Bronchial epithelial cell (primary cell): ENCODE data around the gene CERKL. TPM values are rescaled to one million over a fixed set of nuclear protein-coding genes. Genes with fewer than 3 reads are reported as not detected.

Experiments used
- DNase-seq: peaks from one replicate; pipeline ENCODE4 v3.0.0-alpha.2; 2010; ENCODE audit warnings: low read depth
- FAIRE-seq: peaks from 2 replicates; lab custom pipeline; 2011; peaks lifted over from hg19 to GRCh38; lab: Jason Lieb, UNC
- H3K27me3 ChIP-seq: 2 replicates; pipeline ENCODE4 v1.5.1; 2011; ENCODE audit warnings: low read length; ENCODE audit not compliant: control insufficient read depth, insufficient read depth
- H3K36me3 ChIP-seq: 2 replicates; pipeline ENCODE4 v1.5.1; 2011; ENCODE audit warnings: low read length; ENCODE audit not compliant: control insufficient read depth, insufficient read depth
- H3K4me3 ChIP-seq: 2 replicates; pipeline ENCODE4 v1.5.1; 2011; ENCODE audit warnings: mild to moderate bottlenecking, low read depth, low read length, control low read depth
- total RNA-seq: library from RNA; depleted of rRNA; stranded (reverse); fragments of >200 nt; gene quantifications from 2 replicates; pipeline ENCODE4 v1.2.1, GENCODE V29; 2014
- TF ChIP-seq, protein P1 (sequence below): IDR thresholded peaks from 2 replicates; pipeline ENCODE4 v1.5.1; 2011; ENCODE audit warnings: mild to moderate bottlenecking, moderate library complexity, low read length, control low read depth, inconsistent platforms; ENCODE audit not compliant: insufficient read depth, severe bottlenecking

The CERKL gene
- total RNA-seq, 1 donor from 2014 or later: not detected

DNA sequence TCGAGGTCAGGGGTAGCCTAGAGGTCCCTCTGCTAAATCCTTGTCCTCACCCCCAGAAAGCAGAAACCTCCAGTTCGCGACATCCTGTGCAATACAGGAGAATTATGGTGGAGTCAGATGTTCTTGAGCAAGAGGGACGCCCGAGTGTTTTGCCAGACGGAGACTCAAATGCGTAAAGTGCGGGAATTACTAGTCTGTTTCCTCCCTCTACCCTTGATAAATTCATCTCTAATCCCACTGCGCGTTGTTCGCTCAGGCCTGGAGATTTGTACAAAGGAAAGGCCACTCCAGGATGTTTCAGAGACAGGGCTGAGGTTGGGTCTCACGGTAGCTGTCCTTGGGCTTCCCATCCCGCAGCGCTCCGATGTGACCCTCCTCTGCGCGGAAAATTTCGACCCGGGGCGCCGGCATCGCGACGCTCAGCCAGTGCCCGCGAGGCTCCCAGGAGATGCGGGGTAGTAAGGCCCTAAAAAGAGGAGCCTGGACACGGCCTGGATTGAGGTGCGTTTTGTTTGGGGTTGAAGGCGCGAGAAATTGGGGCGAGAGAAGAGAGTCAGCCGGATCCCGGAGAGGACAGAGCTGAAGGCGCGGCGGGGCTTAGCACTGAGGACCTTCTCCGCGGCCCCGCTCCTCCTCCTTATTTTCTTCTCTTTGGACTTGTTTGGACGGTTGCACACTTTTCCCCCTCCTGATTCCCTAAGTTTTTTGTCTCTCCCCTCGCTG lies 26.1 kb upstream of the CERKL start:
- peaks cover 60% of the 10 kb centered on the region for H3K27me3 ChIP-seq
- H3K4me3 ChIP-seq: no peak overlapping the region
- TF ChIP-seq, protein P1, sequence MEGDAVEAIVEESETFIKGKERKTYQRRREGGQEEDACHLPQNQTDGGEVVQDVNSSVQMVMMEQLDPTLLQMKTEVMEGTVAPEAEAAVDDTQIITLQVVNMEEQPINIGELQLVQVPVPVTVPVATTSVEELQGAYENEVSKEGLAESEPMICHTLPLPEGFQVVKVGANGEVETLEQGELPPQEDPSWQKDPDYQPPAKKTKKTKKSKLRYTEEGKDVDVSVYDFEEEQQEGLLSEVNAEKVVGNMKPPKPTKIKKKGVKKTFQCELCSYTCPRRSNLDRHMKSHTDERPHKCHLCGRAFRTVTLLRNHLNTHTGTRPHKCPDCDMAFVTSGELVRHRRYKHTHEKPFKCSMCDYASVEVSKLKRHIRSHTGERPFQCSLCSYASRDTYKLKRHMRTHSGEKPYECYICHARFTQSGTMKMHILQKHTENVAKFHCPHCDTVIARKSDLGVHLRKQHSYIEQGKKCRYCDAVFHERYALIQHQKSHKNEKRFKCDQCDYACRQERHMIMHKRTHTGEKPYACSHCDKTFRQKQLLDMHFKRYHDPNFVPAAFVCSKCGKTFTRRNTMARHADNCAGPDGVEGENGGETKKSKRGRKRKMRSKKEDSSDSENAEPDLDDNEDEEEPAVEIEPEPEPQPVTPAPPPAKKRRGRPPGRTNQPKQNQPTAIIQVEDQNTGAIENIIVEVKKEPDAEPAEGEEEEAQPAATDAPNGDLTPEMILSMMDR: no peak
- no peak for DNase-seq
- FAIRE-seq: no peak
- H3K36me3 ChIP-seq: no peaks in the 10 kb centered on the region

DNA sequence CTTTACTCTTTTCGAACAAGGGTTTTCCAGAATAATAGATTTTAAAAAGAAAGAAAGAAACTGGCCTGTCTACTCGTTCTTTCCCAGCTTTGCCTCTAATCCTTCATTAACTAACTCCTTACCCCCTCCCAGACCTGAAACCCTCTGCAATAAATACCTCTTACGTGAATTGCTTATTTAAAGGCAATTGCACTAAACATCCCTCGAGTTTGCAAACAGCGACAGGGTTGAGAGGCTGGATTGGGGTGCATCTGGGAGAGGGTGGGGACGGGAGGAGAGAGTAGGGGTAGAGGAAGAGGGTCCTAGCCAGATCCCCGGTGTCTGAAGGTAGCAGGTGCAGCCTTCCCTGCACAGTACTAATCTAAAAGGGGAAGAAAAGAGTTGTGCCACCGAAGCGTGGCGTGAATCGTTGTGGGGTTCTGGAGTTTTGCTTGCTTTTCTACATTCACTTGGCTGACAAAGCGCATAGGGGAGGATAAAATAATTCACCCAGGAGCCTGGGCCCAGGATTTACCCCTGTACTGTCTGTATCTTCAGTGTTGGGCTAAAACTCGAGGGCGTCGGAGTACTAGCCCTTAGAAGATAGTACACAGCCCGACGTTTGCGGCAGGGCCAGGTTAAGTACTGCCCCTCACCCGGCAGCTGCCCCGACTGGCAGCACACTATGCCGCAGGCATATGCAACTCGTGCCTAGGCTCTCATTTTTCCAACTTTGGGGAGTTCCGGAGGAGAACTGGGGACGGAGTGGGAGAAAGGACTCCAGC lies 25.3 kb upstream of the CERKL start:
- FAIRE-seq: no peak
- TF ChIP-seq, protein P1: no peak

DNA sequence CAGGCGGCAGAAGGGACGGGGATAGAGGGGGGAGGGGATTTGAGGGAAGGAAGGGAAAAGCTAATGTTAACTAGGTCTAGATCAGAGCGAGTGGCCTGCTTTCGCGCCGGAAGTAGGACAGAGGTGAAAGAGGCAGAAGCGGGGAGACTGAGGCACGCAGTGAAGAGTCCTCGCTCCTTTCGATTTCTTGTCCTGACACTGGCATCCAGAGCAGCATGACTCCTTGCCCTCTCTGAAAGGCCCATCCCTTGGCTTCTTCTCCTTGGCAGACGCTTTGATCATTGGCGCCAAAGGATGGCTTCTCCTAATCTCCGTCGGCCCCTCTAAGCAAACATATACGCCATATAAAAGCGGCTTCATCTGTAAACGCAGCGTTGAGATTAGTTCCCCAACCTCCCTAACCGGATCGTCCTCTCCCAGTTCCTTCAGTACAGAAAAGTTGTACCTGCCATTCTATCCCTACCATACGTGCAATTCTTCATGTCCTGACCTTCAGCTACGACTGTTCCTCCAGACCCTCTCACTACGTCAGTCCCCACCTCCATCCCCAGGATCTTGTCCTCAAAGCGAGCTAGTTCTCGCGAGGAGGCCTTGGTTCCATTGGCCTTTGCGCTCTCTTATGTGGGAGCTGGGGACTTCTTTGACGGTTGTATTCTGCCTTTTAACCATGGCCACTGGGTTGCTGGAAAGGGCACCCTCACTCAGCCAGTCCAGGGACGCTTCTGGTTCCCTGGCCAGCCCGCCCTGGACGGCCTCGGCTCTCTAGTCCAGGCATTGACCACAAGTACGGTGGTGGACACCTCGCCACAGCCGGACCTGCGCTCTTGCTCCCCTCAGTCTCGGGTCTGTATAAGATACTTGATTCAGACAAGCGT lies 24.3 kb upstream of the CERKL start:
- FAIRE-seq: peak; percentile 64
- H3K36me3 ChIP-seq: no peaks in the 10 kb centered on the region
- DNase-seq: no peak
- H3K27me3 ChIP-seq: peaks cover 60% of the 10 kb centered on the region
- TF ChIP-seq, protein P1: no peak
- no peak overlapping the region for H3K4me3 ChIP-seq

More for the DNA sequence above, 25.3 kb upstream of the CERKL start:
- no peak overlapping the region for H3K4me3 ChIP-seq
- peaks cover 60% of the 10 kb centered on the region for H3K27me3 ChIP-seq
- DNase-seq: no peak
- no peaks in the 10 kb centered on the region for H3K36me3 ChIP-seq

DNA sequence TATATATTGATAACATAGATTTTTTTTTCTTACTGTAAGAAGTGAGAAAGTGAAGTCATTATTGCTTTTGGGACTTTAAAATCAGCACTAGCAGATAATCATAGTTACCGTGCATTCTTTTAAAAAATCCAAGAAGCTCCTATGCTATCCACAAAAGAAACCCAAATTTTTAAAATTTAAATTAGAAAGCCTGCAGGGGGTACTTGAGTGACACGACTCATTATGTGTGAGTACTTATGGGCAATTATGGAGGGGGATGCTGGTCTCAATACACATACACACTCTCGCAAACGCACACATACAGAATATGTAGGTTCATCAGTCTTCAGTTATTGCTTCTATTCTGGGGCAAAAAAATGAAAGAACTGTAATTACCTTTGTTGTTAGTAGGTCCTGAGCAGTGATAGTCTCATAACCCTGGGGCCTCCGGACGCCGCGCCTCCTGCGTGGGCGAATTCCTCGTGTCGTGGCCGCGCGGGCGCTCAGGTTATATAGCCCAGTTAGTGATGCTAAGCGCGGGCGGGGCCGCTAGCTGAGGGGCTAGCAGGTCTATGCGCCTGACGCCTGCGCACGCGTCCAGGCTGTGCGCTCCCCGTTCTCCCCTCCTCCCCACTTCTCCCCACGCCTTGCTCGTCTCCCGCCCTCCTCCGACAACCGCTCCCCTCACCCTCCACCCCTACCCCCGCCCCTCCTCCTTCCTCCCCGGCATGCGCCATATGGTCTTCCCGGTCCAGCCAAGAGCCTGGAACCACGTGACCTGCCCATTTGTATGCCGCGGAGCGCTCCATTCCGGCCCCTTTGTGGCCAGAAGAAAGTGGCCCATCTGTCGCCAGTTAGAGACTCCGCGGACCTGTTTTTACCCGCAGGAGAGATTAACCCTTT lies 23.4 kb upstream of the CERKL start, which contains the start of gene NEUROD1:
Gene NEUROD1, minus strand, starts transcription at position 463 of the 882 bp plus-strand sequence. CDS start 1,657 bp downstream, outside the sequence.
- FAIRE-seq: no peak
- Histone ChIP-seq H3K27me3 (peaks cover 58% of the 10 kb centered on the region), H3K4me3 (no peak within 1 kb of the TSS), H3K36me3 (no peaks in the 10 kb centered on the region)
- TF ChIP-seq, protein P1: no peak
- no peak for DNase-seq

DNA sequence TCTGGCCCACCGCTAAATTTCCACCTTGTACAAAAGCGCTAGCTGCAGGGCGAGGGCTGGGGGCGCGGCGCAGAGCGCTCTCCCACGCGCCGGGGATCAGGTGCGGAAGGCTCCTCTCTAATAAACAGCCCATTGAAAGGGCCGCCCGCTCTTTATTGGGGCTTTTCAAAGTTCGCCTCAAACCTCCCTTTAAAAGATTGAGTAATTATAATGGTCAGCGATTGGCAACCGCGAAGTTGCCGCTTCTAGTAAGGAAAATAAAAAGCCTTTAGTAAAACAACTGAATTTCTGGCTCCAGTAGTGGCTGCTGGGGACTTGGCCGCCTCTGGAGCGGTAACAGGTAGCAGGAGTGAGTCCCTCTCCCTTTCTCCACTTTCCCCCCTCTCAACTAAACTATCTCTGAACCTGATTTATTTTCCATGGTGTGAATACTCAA lies 22.7 kb upstream of the CERKL start:
- Histone ChIP-seq H3K36me3 (no peaks in the 10 kb centered on the region), H3K4me3 (no peak overlapping the region), H3K27me3 (peaks cover 51% of the 10 kb centered on the region)
- DNase-seq (no peak), FAIRE-seq (no peak)
- TF ChIP-seq, protein P1: no peak
